Spleen (tissue), 7 donors: ENCODE data around the gene CCKAR.

ENCODE experiments used
- POLR2A ChIP-seq, 3 donors: fragments of 450-650 bp; IDR thresholded peaks; one replicate each; pipeline ENCODE4 v1.5.1; 2017; ENCODE audit warnings: antibody characterized with exemption in 3 of 3, mild to moderate bottlenecking in 1 of 3
- TF ChIP-seq, protein P1 (sequence below), 11 experiments: fragments of 200-600 bp in 7 of 11; fragments of 450-650 bp in 4 of 11; sonication (generic) in 4 of 11; IDR thresholded peaks in 8 of 11; conservative IDR thresholded peaks in 3 of 11; 1 replicate in 7 of 11; 2 replicates in 4 of 11; pipeline versions ENCODE4 v1.4.0 to v1.8.0; 2016 to 2021; ENCODE audit warnings: antibody characterized with exemption in 11 of 11, inconsistent platforms in 4 of 11, mild to moderate bottlenecking in 1 of 11
- donor health status: DM: no; HTN: no; CAD: no; lungs with moderate emphysema.
- donor health status: DM: no; HTN: no; CAD: no.
- donor health status: DM: no; HTN: no; CAD: no.

DNA sequence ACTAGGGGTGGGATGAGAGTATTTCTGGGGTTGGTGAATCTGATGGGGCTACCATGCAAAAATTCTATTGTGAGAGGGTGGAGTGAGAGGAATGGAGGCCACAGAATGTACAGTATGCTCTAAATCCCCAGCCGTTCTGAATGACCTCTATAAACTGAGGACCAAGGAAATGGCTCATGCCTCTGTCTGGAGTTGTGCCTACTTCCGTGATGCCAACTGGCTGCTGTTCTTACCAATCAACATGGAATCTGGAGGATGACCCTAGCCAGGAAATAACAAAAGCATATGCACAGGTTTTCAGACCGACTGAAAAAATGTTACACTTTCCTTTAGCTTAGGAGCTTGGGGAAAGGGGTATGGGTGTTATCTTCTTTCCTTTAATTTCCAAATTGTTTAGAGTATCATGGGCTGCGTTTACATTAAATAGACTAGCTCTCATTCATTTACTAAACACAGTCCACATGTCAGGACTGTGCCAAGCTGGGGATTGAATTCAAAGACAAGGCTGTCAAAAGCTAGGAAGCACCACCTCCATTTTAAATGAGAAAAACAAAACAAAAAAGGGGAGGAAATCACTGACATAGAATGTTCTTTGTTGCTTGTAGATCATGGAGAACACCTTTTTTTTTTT is 20.2 kb upstream of the CCKAR start:
- TF ChIP-seq, protein P1, sequence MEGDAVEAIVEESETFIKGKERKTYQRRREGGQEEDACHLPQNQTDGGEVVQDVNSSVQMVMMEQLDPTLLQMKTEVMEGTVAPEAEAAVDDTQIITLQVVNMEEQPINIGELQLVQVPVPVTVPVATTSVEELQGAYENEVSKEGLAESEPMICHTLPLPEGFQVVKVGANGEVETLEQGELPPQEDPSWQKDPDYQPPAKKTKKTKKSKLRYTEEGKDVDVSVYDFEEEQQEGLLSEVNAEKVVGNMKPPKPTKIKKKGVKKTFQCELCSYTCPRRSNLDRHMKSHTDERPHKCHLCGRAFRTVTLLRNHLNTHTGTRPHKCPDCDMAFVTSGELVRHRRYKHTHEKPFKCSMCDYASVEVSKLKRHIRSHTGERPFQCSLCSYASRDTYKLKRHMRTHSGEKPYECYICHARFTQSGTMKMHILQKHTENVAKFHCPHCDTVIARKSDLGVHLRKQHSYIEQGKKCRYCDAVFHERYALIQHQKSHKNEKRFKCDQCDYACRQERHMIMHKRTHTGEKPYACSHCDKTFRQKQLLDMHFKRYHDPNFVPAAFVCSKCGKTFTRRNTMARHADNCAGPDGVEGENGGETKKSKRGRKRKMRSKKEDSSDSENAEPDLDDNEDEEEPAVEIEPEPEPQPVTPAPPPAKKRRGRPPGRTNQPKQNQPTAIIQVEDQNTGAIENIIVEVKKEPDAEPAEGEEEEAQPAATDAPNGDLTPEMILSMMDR (IDR thresholded peaks at IDR 0.05 in 8 of 11, conservative IDR thresholded peaks at IDR 0.05 in 3 of 11), result no peak
- no peak for TF ChIP-seq POLR2A (IDR thresholded peaks at IDR 0.05)
